Measurements from ENCODE around the gene MRPS2. TPM values are rescaled to one million over a fixed set of nuclear protein-coding genes. Genes with fewer than 3 reads are reported as not detected.

MRPS2 gene
- total and polyA plus RNA-seq, 2 donors (not counting 3 experiments of a cell fraction or from before 2014, with no cell fraction given) = 50.8 to 231 TPM

GRCh38 chr9:135484460-135485277, 15.8 kb upstream of the MRPS2 start:
- no peaks in the 10 kb centered on the region for H3K27me3 ChIP-seq (ENCODE audit: control insufficient read depth in 2 of 2, insufficient read depth in 2 of 2, low read length in 2 of 2)
- dilution Hi-C loops (cut with MboI; ENCODE audit: extremely low pct_ligation_motif_present, low sequenced_read_pairs) (no loop called here), intact Hi-C loops (cut with micrococcal nuclease) (no loop called here)
- H3K9me3 ChIP-seq (replicated peaks; ENCODE audit: control insufficient read depth, insufficient read depth, low read length) = no peaks in the 10 kb centered on the region
- peaks cover 4% of the 10 kb centered on the region for H3K4me1 ChIP-seq (ENCODE audit: control insufficient read depth, extremely low read depth, insufficient read depth, low read length)
- no peaks in the 10 kb centered on the region for H4K20me1 ChIP-seq (replicated peaks; ENCODE audit: control insufficient read depth, extremely low read depth, insufficient read depth, low read length)
- TF ChIP-seq MYC (IDR thresholded peaks at IDR 0.05; ENCODE audit: low read depth, low read length) (no peak), POLR2AphosphoS5 (IDR thresholded peaks at IDR 0.05; ENCODE audit: insufficient read depth, low read depth, low read length) (no peak), CTCF (IDR thresholded peaks at IDR 0.05; ENCODE audit: extremely low read depth in 1 of 2, insufficient read depth in 1 of 2, low read depth in 1 of 2, low read length in 2 of 2) (no peak), JUN (IDR thresholded peaks at IDR 0.05; ENCODE audit: borderline replicate concordance, insufficient read depth, insufficient read length, low read depth) (no peak), GATA2 (IDR thresholded peaks at IDR 0.05; ENCODE audit: insufficient read depth, insufficient read length, low read depth, low read length) (no peak), POLR2A (IDR thresholded peaks at IDR 0.05; ENCODE audit: low read depth, low read length) (no peak), EZH2 (IDR thresholded peaks at IDR 0.05; ENCODE audit: borderline replicate concordance, low read depth, low read length, severe bottlenecking) (no peak), FOS (IDR thresholded peaks at IDR 0.05; ENCODE audit: borderline replicate concordance, insufficient read depth, low read length) (no peak)
- TF ChIP-seq, protein P1, sequence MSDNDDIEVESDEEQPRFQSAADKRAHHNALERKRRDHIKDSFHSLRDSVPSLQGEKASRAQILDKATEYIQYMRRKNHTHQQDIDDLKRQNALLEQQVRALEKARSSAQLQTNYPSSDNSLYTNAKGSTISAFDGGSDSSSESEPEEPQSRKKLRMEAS (IDR thresholded peaks at IDR 0.05; ENCODE audit: insufficient read depth, insufficient read length) = no peak
- H3K36me3 ChIP-seq (ENCODE audit: control insufficient read depth in 2 of 2, extremely low read depth in 1 of 2, insufficient read depth in 2 of 2, low read length in 2 of 2) = peaks cover 0 to 29% of the 10 kb centered on the region in 2 experiments
- FAIRE-seq (no peak), DNase-seq (ENCODE audit: low read depth, low spot score) (no peak)
- H3K27ac ChIP-seq (ENCODE audit: insufficient read depth, low read depth, low read length) = no peak overlapping the region
- no peak overlapping the region for H2AFZ ChIP-seq (ENCODE audit: low read depth, low read length)
- CTCF ChIA-PET = no interaction called here
- no peaks in the 10 kb centered on the region for H3K9me1 ChIP-seq (replicated peaks; ENCODE audit: control insufficient read depth, extremely low read depth, insufficient read depth, low read length)
- no peaks in the 10 kb centered on the region for H3K79me2 ChIP-seq (ENCODE audit: control insufficient read depth, insufficient read depth, low read length)
- no peak overlapping the region for H3K4me2 ChIP-seq (ENCODE audit: insufficient read depth, low read length)
- no peak overlapping the region for H3K4me3 ChIP-seq (replicated peaks in 1 of 3; ENCODE audit: insufficient read depth in 1 of 3, low read depth in 1 of 3, low read length in 3 of 3)
- POLR2A ChIA-PET = no interaction called here
- H3K9ac ChIP-seq (replicated peaks; ENCODE audit: extremely low read depth, insufficient read depth, low read length) = no peak overlapping the region
- BruUV-seq (replicated peaks) = no TSS peak

Data from endothelial cell of umbilical vein (primary cell).